ENCODE data around the gene NBPF6. TPM values are rescaled to one million over a fixed set of nuclear protein-coding genes. Genes with fewer than 3 reads are reported as not detected.

Gene NBPF6
- total RNA-seq (2022; extraction: Qiagen RNA extraction): 0.08 TPM in 1 of 5 replicates, not detected in the others

GRCh38 chr1:108450043-108450442 is at the start of gene NBPF6:
Gene NBPF6, plus strand, starts transcription at chr1:108450343. Its CDS starts 259 bp downstream, at chr1:108450602.

Other genes starting within 250 kb of the NBPF6 start
- gene SLC25A24, start 250.0 kb upstream of the NBPF6 start, total RNA-seq (2022; extraction: Qiagen RNA extraction): 22.6 to 33.7 TPM (median 29.4 TPM) in 5 replicates
- 0.07 to 0.18 TPM (median 0.11 TPM) in 5 replicates for gene NBPF4, start 206.3 kb upstream of the NBPF6 start, total RNA-seq (2022; extraction: Qiagen RNA extraction)
- 4.2 to 6.5 TPM (median 5.7 TPM) in 5 replicates for gene EEIG2, start 109.8 kb downstream of the NBPF6 start, total RNA-seq (2022; extraction: Qiagen RNA extraction)
- gene HENMT1, start 210.8 kb downstream of the NBPF6 start, total RNA-seq (2022; extraction: Qiagen RNA extraction): 3.6 to 5.2 TPM (median 4.4 TPM) in 5 replicates
- 19.4 to 26.1 TPM (median 21.8 TPM) in 5 replicates for gene PRPF38B, start 242.0 kb downstream of the NBPF6 start, total RNA-seq (2022; extraction: Qiagen RNA extraction)